ENCODE results near the gene TUBGCP2.
"Not testable (repeated sequence)": the region's sequence is repeated elsewhere in the genome, so short reads cannot be mapped to it uniquely, and the experiment has no call there.

The TUBGCP2 gene

GRCh38 chr10:133235265-133235855 is 73.3 kb downstream of the TUBGCP2 start:
- DNase-seq (ENCODE audit: low read depth in 1 of 2, low spot score in 1 of 2) = no peak

GRCh38 chr10:133234796-133235195 is 73.9 kb downstream of the TUBGCP2 start:
- DNase-seq (ENCODE audit: low read depth in 1 of 2, low spot score in 1 of 2) = not testable (repeated sequence)

- DNase-seq (ENCODE audit: low read depth in 1 of 2, low spot score in 1 of 2) = no peak
Observed at GRCh38 chr10:133231946-133232574, 76.6 kb downstream of the TUBGCP2 start.

- DNase-seq (ENCODE audit: low read depth in 1 of 2, low spot score in 1 of 2) = no peak
Observed at GRCh38 chr10:133231244-133231945, 77.3 kb downstream of the TUBGCP2 start.

- DNase-seq (ENCODE audit: low read depth in 1 of 2, low spot score in 1 of 2) = no peak
Observed at GRCh38 chr10:133230387-133231195, 78.1 kb downstream of the TUBGCP2 start.

- no peak for DNase-seq (ENCODE audit: low read depth in 1 of 2, low spot score in 1 of 2)
Observed at GRCh38 chr10:133230044-133230361, 78.7 kb downstream of the TUBGCP2 start, which contains the start of gene UTF1. TSS of gene UTF1 (plus strand) at chr10:133230217. CDS start at chr10:133230289, 72 bp downstream.

GRCh38 chr10:133229265-133230043 is 79.2 kb downstream of the TUBGCP2 start:
- DNase-seq (ENCODE audit: low read depth in 1 of 2, low spot score in 1 of 2) = no peak

Data from activated T-helper 1 cell treated with anti-CD3 and anti-CD28 coated beads, Interleukin-2, amount 50 U/mL, for 16 hours (primary cell).